ENCODE results near the gene TMEM51.

DNA sequence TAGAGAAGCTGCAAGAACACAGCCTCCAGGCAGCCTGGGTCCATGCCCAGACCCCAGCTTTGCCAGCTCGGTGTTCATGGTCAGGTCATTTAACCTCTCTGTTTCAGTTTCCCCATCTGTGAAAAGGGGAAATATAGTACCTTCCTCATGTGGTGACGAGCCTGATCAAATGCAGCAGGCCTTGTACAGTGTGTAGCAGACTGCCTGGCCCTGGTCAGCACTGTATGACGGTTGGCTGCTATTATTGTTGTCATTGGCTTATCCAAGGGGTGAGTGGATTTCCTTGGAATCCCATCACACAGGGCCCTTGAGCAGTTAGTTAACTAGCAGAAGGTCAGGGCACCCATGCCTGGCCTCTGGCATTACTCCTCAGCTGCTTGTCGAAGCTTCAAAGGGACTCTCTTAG is 6.6 kb upstream of the TMEM51 start:
- TF ChIP-seq, protein P1, sequence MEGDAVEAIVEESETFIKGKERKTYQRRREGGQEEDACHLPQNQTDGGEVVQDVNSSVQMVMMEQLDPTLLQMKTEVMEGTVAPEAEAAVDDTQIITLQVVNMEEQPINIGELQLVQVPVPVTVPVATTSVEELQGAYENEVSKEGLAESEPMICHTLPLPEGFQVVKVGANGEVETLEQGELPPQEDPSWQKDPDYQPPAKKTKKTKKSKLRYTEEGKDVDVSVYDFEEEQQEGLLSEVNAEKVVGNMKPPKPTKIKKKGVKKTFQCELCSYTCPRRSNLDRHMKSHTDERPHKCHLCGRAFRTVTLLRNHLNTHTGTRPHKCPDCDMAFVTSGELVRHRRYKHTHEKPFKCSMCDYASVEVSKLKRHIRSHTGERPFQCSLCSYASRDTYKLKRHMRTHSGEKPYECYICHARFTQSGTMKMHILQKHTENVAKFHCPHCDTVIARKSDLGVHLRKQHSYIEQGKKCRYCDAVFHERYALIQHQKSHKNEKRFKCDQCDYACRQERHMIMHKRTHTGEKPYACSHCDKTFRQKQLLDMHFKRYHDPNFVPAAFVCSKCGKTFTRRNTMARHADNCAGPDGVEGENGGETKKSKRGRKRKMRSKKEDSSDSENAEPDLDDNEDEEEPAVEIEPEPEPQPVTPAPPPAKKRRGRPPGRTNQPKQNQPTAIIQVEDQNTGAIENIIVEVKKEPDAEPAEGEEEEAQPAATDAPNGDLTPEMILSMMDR (IDR thresholded peaks at IDR 0.05), result no peak
- no peak for TF ChIP-seq POLR2A (IDR thresholded peaks at IDR 0.05)

All from lower leg skin (tissue), 3 donors.